AG09319 (cell line): ENCODE measurements around the gene AGBL2.

ENCODE experiments used
- DNase-seq: peaks from one replicate; pipeline ENCODE4 v3.0.0-alpha.2; 2010; ENCODE audit warnings: low read depth; ENCODE audit errors: extremely low read depth
- CTCF ChIP-seq: IDR thresholded peaks from 2 replicates; pipeline ENCODE4 v1.5.1; 2011; ENCODE audit warnings: low read depth, mild to moderate bottlenecking, inconsistent platforms, low read length, moderate library complexity

AGBL2 gene

GRCh38 chr11:47661245-47661644, 53.9 kb downstream of the AGBL2 start:
- DNase-seq: no peak
- no peak for TF ChIP-seq CTCF

GRCh38 chr11:47659276-47659675, 55.9 kb downstream of the AGBL2 start:
- TF ChIP-seq CTCF: no peak
- DNase-seq: no peak

GRCh38 chr11:47656260-47656885, 58.8 kb downstream of the AGBL2 start:
- no peak for DNase-seq
- TF ChIP-seq CTCF: no peak

GRCh38 chr11:47651818-47652469, 63.2 kb downstream of the AGBL2 start:
- TF ChIP-seq CTCF: no peak
- no peak for DNase-seq

GRCh38 chr11:47649276-47649675, 65.9 kb downstream of the AGBL2 start:
- no peak for DNase-seq
- no peak for TF ChIP-seq CTCF

GRCh38 chr11:47646019-47646418, 69.2 kb downstream of the AGBL2 start:
- no peak for DNase-seq
- no peak for TF ChIP-seq CTCF

- no peak for DNase-seq
- no peak for TF ChIP-seq CTCF
Measured at GRCh38 chr11:47645500-47645899, 69.7 kb downstream of the AGBL2 start.
